Activated CD4-positive, alpha-beta T cell treated with anti-CD3 and anti-CD28 coated beads, Interleukin-2, amount 50 U/mL, for 4 hours (primary cell): ENCODE measurements around the gene ARSK.
A peak's percentile ranks its signal among the peaks of the same experiment; 100 is the strongest.
"Not testable (repeated sequence)": the region's sequence is repeated elsewhere in the genome, so short reads cannot be mapped to it uniquely, and the experiment has no call there.

Source experiments
- DNase-seq, 2 experiments: peaks; one replicate each; pipeline ENCODE4 v3.0.0-alpha.2; 2020

The ARSK gene

DNA sequence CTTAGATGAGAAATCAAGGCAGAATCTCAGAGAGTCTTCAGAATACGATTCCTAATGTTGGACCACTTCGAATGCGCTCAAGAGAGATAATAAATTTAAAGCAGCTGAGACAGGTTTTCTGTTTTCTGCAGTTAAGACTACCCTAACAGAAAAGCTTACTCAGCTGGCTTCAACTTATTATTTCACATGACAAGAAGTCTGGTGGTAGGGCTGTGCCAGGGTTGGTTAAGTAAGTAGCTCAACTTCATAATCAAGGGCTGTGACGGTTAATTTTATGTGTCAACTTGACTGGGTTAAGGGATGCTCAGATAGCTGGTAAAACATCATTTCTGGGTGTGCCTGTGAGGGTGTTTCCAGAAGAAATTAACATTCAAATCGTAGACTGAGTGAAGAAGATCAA lies 68.8 kb downstream of the ARSK start:
- DNase-seq, result no peak

DNA sequence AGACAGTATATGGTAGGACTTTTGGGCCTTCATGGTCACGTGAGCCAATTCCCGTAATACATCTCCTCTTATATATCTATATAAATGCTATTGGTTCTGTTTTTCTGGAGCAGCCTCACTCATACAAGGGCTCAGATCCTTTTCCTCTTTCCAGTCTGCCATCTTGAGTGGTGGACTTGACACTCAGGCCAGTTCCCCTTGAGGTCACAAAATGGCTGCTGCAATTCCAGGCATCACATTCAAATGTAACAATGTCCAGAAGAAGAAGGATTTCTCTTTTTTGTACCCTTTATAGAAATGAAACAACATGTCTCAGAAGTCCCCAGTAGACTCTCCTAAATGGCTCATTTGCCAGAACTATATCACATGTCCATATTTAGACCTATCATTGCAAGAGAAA lies 69.5 kb downstream of the ARSK start:
- DNase-seq, result no peak

DNA sequence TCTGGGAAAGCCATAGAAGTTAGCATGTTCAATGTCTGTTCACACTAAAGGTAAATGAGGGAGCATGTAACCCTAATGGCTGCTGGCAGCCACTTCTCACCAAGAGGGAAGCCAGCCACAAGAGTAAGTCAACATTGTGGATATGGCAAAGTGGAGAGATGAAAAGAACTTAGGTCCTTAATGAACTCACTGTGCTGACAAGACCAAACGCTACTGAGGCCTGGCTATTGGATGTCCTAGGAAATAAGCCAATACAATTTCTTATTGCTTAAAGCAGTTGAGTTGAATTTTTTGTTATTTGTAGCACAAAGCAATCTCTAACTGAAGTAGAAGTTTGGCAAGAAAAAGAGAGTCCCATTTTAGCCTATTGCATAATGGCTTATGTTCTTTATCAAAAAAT lies 71.8 kb downstream of the ARSK start:
- no peak for DNase-seq

DNA sequence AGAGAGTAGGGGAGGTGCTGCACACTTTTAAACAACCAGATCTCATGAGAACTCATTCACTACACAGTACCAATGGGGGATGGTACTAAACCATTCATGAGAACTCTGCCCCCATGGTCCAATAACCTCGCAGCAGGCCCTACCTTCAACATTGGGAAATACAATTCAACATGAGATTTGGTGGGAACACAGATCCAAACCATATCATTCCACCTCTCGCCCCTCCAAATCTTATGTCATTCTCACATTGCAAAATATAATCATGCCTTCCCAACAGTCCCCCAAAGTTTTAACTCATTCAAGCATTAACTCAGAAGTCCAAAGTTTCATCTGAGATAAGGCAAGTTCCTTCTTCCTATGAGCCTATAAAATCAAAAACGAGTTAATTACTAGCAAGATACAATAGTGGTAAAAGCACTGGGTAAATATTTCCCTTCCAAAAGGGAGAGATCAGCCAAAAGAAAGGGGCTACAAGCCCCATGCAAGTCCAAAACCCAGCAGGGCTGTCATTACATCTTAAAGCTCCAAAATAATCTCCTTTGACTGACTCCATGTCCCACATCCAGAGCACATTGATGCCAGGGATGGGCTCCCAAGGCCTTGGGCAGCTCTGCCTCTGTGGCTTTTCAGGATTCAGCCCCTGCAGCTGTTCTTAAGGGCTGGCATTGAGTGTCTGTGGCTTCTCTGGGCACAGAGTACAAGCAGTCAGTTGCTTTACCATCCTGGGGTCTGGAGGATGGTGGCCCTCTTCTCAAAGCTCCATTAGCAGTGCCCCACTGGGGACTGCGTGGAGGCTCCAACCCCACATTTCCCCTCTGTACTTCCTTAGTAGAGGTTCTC lies 73.3 kb downstream of the ARSK start:
- no peak for DNase-seq

DNA sequence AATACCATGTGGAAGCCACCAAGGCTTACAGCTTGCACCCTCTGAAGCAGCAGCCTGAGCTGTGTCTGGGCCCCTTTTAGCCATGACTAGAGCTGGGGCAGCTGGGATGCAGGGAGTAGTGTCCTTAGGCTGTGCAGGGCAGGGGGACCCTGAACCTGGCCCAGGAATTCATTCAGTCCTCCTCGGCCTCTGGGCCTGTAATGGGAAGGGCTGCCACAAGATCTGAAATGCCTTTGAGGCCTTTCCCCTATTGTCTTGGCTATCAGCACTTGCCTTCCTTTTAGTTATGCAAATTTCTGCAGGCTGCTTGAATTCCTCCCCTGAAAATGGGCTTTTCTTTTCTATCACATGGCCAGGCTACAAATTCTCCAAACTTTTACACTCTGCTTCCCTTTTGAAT lies 74.0 kb downstream of the ARSK start:
- DNase-seq, result no peak

DNA sequence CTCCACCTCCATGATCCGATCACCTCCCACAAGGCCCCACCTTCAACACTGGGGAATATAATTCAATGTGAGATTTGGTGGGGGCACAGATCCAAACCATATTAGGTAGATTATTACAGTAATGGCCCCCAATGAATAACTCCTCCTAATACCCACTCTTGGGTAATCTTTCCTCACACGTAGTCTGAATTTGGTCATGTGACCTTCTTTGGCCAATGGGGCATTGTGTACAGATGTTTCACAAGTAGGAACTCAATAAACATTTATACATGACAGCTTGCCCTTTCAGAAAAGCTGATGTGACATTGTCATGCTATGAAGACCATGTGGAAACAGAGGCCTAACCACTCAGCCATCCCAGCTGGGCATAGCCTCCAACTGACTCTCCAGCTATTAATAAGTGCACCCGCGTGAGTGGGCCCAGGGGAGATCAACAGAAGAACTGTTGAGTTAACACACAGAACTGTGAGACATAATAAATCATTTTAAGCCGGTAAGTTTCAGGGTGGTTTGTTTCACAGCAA lies 75.6 kb downstream of the ARSK start:
- no peak for DNase-seq

DNA sequence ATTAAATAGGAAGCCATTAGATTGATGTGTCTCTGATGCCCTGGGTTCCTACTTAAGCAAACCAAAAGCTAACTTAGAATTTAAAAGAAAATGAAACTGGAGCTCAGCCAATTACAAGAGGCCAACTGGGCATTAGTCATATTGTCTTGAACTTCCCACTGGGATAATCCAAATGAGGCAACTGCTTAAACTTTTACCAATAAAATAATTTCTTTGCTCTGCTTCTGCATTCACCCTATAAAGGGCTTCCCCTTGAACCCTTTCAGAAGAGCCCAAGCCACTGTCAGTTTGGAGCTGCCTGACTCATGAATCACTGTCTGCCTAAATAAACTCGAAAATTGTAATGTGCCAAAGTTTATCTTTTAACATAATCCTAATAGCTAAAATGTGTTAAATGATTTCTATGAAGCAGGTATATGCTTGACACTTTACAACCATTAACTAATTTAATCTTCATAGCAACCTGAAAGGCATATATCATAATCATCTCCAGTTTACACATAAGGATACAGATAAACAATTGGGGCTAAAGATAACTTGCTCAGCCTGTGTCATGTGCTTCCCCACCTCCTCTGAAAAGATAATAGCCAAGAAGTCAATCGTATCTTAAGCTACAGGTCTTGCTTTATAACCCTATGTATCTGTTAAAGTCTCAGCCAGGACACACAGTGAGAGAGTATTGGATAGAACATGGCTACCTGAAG lies 76.5 kb downstream of the ARSK start:
- DNase-seq, result no peak

DNA sequence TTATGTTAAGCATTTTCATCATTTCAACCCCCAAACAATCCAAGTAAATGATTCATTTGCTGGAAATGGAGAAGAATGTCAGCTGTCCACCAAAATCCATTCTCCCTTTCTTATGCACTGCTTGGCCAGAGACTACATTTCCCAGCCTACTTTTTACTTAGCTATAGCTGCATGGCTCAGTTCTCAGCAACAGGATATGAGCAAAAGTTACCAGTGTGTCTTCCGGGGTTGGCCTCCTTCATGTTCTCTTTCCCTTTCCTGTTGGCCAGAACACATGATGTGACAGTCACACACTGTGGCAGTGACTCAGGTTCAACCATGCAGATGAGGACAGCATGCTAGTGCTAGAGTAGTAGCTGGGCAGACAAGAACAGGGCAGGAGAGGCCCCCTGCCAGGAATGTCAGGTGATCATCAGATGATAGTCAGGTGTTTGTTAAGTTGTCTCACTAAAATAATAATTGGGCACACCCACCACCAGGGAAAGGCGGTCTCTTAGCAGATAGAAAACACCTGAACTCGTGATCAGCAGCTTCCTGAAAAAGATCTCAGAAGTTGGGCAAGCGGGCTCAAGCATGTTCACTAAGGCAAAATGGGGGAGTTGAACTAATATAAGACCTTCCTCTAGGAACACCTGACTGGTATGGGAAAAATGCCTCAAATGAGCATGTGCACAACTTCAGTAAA lies 77.2 kb downstream of the ARSK start:
- DNase-seq, result peak; percentile 62 to 71

DNA sequence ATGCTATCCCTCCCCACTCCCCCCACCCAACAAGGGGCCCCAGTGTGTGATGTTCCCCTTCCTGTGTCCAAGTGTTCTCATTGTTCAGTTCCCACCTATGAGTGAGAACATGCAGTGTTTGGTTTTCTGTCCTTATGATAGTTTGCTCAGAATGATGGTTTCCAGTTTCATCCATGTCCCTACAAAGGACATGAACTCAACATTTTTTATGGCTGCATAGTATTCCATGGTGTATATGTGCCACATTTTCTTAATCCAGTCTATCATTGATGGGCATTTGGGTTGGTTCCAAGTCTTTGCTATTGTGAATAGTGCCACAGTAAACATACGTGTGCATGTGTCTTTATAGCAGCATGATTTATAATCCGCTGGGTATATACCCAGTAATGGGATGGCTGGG lies 78.0 kb downstream of the ARSK start:
- not testable (repeated sequence) for DNase-seq

DNA sequence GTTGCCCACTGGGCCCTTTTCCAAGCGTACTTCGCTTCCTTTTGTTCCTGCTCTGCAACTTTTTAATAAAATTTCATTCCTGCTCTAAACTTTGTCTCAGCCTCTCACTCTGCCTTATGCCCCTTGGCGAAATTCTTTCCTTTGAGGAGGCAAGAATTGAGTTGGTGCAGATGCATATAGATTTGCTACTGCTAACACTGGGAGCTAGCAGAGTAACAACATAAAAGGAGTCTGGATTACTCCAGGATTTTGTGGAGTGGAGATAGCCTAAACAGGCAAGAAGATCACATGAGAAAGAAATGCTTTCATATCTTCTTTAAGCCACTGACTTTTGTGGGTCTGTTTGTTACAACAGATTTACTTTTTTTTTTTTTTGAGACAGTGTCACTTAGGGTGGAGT lies 78.8 kb downstream of the ARSK start:
- no peak for DNase-seq

DNA sequence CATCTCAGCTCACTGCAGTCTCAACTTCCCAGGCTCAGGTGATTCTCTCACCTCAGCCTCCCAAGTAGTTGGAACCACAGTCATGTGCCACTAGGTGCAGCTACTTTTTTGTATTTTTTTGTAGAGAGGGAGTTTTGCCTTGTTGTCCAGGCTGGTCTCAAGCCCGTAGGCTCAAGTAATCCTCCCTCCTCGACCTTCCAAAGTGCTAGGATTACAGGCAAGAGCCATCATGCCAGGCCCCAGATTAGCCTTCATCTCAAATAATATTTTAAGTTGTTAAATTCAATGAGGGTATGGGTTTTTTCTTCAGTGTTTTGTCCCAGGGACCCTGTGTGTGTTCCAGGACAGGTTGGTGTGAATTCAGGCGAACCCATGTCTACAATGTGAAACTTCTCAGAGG lies 79.2 kb downstream of the ARSK start:
- DNase-seq, result no peak

DNA sequence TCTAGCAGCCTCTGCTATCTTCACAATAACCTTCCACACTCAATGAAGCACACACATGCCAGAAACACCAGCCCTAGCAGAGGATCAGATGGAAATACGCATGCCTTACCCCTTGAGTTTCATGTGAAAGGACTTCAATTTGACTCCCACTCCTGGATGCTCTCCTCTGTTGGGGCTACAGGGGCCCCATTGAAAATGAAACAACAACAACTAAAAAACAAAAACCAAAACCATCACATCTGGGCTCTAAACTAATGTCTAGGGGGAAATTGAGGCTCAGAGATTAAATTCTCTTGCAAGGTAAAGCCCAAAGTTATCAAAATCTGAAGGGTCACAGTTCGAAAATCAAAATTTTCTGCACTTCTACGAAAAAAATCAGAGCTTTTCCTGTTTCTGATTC lies 83.7 kb downstream of the ARSK start:
- no peak for DNase-seq

DNA sequence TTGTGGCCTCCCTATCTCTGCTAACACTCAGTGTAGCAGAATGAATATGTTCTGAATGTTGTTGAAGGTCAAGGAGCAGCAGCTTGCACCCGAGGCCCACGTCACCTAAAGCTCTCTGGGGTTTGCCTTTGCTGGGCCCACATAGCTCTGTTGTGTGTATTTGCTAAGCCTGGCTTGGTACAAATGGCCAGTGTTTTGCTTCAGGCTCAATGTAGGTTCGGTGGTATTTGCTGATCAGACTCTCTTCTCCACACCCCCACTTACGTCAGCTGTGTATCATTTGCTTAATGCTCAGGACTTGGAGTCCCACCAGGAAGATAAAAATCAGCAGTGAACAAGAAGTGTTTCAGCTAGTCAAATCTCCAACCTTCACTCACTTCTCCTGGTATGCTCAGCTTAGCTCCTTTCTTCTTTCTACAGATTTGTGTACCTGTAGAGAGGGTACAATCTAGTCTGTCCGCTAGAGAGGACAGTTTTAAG lies 86.9 kb downstream of the ARSK start:
- DNase-seq, result no peak

DNA sequence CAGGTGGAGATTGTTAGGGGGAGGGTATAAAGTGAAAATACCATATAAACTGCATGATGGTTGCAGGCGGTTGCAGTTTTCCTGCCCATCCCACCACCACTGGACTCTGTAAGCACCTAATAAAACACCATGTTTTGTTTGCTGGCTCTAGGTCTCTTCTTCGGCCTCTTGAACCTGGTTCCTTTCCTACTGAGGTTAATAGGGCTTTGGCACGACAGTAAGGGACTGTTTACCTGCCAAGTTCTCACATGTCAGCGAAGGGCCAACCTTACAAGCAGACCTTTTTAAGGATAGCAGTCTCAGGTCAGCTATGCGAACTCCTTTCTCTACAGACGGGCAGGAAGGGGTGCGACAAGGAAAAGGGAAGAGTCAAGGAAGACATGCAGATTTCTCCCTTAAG lies 88.3 kb downstream of the ARSK start:
- no peak for DNase-seq

DNA sequence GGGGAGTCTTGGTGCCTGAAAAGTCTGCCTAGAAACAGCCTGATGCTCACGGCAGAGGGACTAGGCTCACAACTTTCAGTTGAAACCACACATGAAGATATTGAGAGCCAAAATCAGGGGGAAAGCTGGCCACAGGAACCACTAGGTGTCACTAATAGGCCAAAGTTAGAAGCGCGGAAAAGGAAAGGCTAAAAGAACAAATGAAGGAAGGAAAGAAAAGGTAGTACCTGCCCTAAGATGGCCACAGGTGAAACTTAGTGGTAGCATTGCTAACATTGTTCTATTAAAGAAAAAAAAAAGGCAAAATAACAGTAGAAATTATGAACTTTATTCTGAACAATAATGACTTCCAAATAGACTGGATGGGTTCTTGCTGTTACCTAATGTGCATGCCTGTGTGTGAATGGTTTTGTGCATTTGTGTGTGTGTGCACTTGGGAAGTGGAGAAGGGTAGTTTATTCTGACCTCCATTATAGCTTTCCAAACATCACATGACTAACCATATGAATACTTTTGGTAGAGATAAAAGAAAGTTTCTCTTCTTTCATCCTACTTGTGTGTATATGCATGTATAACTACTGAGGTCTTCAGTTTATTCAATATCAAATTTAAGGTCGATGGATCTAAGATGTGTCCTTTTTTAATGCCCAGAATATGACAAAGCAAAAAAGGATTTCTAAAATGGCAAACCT lies 89.6 kb downstream of the ARSK start:
- DNase-seq, result peak; percentile 32 to 34

DNA sequence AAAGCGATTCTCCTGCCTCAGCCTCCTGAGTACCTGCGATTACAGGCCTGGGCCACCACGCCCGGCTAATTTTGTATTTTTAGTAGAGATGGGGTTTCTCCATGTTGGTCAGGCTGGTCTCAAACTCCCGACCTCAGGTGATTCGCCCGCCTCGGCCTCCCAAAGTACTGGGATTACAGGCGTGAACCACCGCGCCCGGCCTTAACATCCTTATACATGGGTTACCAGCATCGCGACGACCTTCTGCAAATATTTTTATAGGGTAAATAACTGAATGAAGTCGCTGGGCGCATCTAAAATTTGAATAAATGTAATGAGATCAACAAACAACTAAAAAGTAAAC lies 91.3 kb downstream of the ARSK start:
- DNase-seq, result not testable (repeated sequence)

DNA sequence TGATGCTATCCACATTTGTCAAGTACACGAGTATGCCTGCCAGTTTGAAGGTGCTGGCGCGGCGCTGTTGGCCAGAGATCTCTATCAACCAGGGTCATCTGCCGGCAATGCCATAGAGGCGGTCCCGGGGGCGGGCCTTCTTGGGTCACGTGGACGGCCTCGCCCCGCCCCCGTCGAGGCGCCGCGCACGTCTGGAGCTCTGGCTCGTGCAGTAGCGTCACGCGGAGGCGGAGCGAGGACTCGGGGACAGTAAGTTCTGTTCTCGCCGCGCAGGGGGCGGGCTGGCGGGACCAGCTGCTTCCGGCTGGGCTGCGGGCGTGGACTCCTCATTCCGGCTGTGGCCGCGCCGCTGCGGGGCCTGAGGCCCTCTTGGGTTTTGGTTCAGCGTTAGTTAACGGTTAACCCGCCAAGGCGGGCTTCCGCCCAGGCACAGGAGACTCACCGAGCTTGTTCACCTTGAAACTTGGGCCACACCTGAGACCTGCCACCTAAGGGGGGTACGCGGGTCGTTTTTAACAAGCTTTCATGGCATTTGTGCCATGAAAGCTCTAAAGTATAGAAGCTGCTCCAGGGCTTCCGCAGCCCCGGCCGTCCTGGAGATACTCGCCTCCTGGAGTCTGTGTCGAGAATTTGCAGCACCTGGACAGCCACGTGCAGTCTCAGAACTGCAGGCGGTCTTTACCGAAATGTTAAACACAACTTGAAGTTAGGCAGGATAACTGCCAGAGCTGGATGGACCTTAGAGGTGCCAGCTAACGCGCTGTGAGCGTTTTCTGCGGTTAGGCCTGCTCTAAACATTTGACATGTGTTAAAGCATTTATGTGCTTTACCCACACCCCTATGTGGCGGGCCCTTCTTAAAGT lies 91.9 kb downstream of the ARSK start, which contains the start of gene RFESD:
Gene RFESD, plus strand, starts transcription at position 209 of the 863 bp plus-strand sequence. CDS start 5,495 bp downstream, outside the sequence.
- DNase-seq, result peak; percentile 87 to 91

DNA sequence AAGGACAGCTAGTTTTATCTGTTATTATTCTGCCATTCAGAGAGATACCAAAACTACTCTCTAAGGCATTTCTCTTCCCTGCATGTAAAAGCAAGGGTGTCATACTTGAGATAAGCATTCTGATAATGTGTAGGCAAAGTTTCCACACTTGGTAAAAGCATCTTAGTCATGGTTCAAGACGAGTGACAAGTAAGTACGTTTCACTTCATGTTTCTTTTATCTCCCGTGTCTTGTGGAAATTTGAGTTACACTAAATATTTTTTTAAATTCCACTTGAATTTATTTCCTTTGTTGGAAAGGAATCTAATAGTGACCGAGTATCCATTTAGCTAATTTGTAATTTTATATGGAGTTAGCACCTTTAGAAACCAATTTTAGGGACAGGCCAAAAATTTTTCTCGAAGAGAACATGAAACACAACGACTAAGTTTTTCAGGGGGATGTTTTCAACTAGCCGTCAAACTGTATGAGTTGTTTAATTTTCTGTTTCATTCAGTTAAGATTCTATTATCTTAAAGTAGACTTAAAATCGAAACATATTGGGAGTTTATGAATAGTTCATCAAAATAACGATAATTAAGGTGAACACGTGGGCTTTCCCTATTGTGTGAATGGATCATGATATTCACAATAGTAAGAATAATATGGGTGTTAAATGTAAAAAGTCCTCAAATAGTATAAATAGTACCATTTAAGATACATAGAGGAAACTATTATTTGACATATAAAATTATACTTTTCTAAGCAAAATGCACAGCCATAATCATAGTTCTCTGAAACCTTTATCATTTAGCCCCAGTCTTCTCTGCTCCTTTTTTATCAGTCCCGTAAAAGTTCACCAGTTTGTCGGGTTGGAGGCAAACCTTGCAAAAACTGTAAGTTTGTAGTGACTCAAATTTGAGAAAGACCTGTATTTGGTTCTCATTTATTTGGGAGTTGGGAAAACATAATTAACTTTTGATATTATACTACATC lies 93.3 kb downstream of the ARSK start:
- DNase-seq, result no peak

DNA sequence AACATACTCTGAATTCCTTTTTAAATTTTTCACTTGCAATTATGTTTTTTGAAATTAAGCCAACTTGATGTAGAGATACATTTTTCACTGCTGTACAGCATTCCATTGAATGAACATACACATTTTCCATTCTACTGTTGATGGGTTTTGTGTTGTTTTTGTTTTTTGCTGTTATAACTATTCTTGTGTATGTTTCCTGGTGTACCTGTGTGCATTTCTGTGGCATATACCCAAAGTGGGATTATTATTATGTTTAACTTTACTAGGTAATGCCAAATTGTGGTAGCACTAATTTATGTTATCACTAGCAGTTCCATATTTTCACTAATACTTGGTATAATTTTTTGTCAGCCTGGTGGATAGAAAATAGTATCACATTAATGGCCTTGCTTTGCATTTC lies 94.4 kb downstream of the ARSK start:
- no peak for DNase-seq

DNA sequence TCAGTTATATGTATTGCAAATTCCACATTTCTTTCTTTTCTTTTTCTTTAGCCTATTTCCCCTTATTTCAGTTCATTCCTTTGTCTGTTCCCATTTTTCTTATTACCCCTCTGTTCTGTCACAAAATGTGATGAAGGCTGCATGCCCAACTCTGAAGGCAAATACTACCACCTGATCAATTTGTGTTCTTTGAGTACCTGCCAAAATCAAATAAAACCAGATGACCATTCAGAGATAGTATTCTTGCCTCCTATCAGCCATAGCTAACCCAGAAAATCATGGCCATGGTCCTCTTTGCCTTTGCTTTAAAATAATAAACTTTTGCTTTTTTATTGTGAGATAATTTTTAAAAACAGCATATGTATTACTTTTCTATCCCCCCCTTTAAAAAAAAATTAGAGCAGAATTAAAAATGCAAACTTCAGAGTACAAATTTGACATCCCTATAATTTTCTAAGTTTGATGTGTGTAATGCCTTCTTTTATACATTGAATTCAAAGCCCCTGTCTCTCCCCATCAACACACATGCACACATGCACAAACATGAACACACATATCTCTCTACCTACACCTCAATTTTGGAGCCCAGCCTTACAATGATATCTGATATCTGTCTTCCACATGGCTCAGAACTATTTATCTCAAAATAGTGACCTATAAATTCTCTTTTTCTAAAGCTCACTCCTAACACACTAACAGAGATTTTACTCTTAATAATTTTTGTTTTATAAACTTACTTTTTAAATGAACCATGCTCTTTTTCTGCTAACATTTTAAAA lies 95.1 kb downstream of the ARSK start:
- DNase-seq, result no peak
